IMR-90 (cell line): ENCODE measurements around the gene PDXDC1. TPM values are rescaled to one million over a fixed set of nuclear protein-coding genes. Genes with fewer than 3 reads are reported as not detected.
"Not testable (repeated sequence)": the region's sequence is repeated elsewhere in the genome, so short reads cannot be mapped to it uniquely, and the experiment has no call there.

Experiments
- ATAC-seq: fragments of 200-7000 bp; cut with Tn5 transposase; 2 replicates; pipeline ENCODE4 v1.9.1; 2020; ENCODE audit warnings: low read depth, mild to moderate bottlenecking, moderate library complexity
- BruUV-seq: library from RNA; stranded (reverse); fragments of 400-500 nt; replicated peaks from 2 replicates; lab custom pipeline; 2021; lab: Mats Ljungman, UMichigan
- CTCF ChIA-PET: fragments of 300-600 bp; formaldehyde crosslinking; extraction: SDS; loops from one replicate; lab custom pipeline; 2021; ENCODE audit warnings: antibody characterized with exemption; lab: Yijun Ruan, JAX
- POLR2A ChIA-PET: fragments of 300-600 bp; sonication (Branson Sonifier 250); formaldehyde crosslinking; loops from one replicate; lab custom pipeline; 2022; ENCODE audit warnings: antibody characterized with exemption; ENCODE audit not compliant: unreplicated experiment; lab: Charles Lee
- DNase-seq: peaks from one replicate; pipeline ENCODE4 v3.0.0; 2013
- H2AFZ ChIP-seq: replicated peaks from 2 replicates; pipeline ENCODE3; 2013; ENCODE audit warnings: low read length, mild to moderate bottlenecking; ENCODE audit not compliant: poor library complexity
- H2AK5ac ChIP-seq: 2 replicates; pipeline ENCODE4 v1.6.1; 2013; ENCODE audit warnings: low read depth, low read length, inconsistent platforms
- H2AK9ac ChIP-seq: replicated peaks from 2 replicates; pipeline ENCODE3; 2013; ENCODE audit warnings: mild to moderate bottlenecking, low read depth, low read length, moderate library complexity; ENCODE audit not compliant: poor library complexity
- H2BK120ac ChIP-seq: 2 replicates; pipeline ENCODE4 v1.6.1; 2013; ENCODE audit warnings: low read depth, low read length, inconsistent platforms
- H2BK15ac ChIP-seq: 3 replicates; pipeline ENCODE4 v1.6.1; 2013; ENCODE audit warnings: low read depth, low read length, inconsistent platforms
- H2BK20ac ChIP-seq: 2 replicates; pipeline ENCODE4 v1.6.1; 2013; ENCODE audit warnings: low read depth, mild to moderate bottlenecking, inconsistent platforms, low read length, moderate library complexity
- H2BK5ac ChIP-seq: 2 replicates; pipeline ENCODE4 v1.6.1; 2013; ENCODE audit warnings: mild to moderate bottlenecking, low read depth, low read length, inconsistent platforms; ENCODE audit not compliant: poor library complexity, severe bottlenecking
- H3K14ac ChIP-seq: replicated peaks from 2 replicates; pipeline ENCODE4 v1.6.1; 2013; ENCODE audit warnings: low read depth, low read length, inconsistent platforms
- H3K18ac ChIP-seq: 2 replicates; pipeline ENCODE4 v1.6.1; 2013; ENCODE audit warnings: low read depth, low read length, control low read depth
- H3K23ac ChIP-seq: 2 replicates; pipeline ENCODE4 v1.6.1; 2013; ENCODE audit warnings: low read depth, low read length, inconsistent platforms
- H3K27ac ChIP-seq: 2 replicates; pipeline ENCODE4 v1.5.1; 2013; ENCODE audit warnings: mild to moderate bottlenecking, control low read depth, low read length; ENCODE audit not compliant: insufficient read depth
- H3K27me3 ChIP-seq: 2 replicates; pipeline ENCODE4 v1.6.1; 2013; ENCODE audit warnings: low read length; ENCODE audit not compliant: control insufficient read depth, insufficient read depth
- H3K36me3 ChIP-seq: 2 replicates; pipeline ENCODE4 v1.6.1; 2013; ENCODE audit warnings: low read length, mixed read lengths; ENCODE audit not compliant: control insufficient read depth, insufficient read depth
- H3K4ac ChIP-seq: 2 replicates; pipeline ENCODE4 v1.6.1; 2013; ENCODE audit warnings: low read depth, low read length, inconsistent platforms
- H3K4me1 ChIP-seq: 2 replicates; pipeline ENCODE4 v1.6.1; 2013; ENCODE audit warnings: low read length, mixed read lengths; ENCODE audit not compliant: control insufficient read depth, insufficient read depth
- H3K4me2 ChIP-seq: 2 replicates; pipeline ENCODE4 v1.6.1; 2013; ENCODE audit warnings: low read depth, mild to moderate bottlenecking, control low read depth, low read length, moderate library complexity
- H3K4me3 ChIP-seq: 2 replicates; pipeline ENCODE4 v1.5.1; 2013; ENCODE audit warnings: low read depth, mild to moderate bottlenecking, control low read depth, low read length, moderate library complexity; ENCODE audit not compliant: insufficient read depth
- H3K56ac ChIP-seq: 2 replicates; pipeline ENCODE4 v1.6.1; 2013; ENCODE audit warnings: low read length, inconsistent platforms; ENCODE audit not compliant: insufficient read depth; ENCODE audit errors: extremely low read depth
- H3K79me1 ChIP-seq, 2 experiments: 2 replicates each; pipeline ENCODE4 v1.6.1; 2013; ENCODE audit warnings: low read length in 2 of 2, inconsistent platforms in 1 of 2, low read depth in 1 of 2
- H3K9ac ChIP-seq: 2 replicates; pipeline ENCODE4 v1.6.1; 2013; ENCODE audit warnings: low read depth, low read length, control low read depth
- H3K9me1 ChIP-seq: 2 replicates; pipeline ENCODE4 v1.6.1; 2013; ENCODE audit warnings: low read length, inconsistent platforms; ENCODE audit not compliant: insufficient read depth
- H3K9me3 ChIP-seq: 2 replicates; pipeline ENCODE4 v1.6.1; 2013; ENCODE audit warnings: low read length; ENCODE audit not compliant: control insufficient read depth, insufficient read depth
- H4K20me1 ChIP-seq: 2 replicates; pipeline ENCODE4 v1.6.1; 2013; ENCODE audit warnings: low read length, inconsistent platforms; ENCODE audit not compliant: insufficient read depth
- H4K5ac ChIP-seq: 2 replicates; pipeline ENCODE4 v1.6.1; 2013; ENCODE audit warnings: mild to moderate bottlenecking, low read depth, low read length, control low read depth
- H4K8ac ChIP-seq, 2 experiments: 2 replicates each; pipeline ENCODE4 v1.6.1; 2013; ENCODE audit warnings: low read depth in 2 of 2, low read length in 2 of 2, control low read depth in 1 of 2, inconsistent platforms in 1 of 2
- H4K91ac ChIP-seq: 2 replicates; pipeline ENCODE4 v1.6.1; 2013; ENCODE audit warnings: low read depth, low read length, inconsistent platforms; ENCODE audit not compliant: insufficient read depth
- BHLHE40 ChIP-seq: fragments of 150-350 bp; IDR thresholded peaks from 2 replicates; pipeline ENCODE4 v1.6.1; 2016; ENCODE audit warnings: mild to moderate bottlenecking, low read depth, low read length
- CEBPB ChIP-seq: IDR thresholded peaks from 2 replicates; pipeline ENCODE4 v1.6.1; 2012; ENCODE audit warnings: low read depth, low read length, improper control_type of control experiment
- MXI1 ChIP-seq: IDR thresholded peaks from 2 replicates; pipeline ENCODE4 v1.6.1; 2012; ENCODE audit warnings: low read depth, mild to moderate bottlenecking, low read length, moderate library complexity, borderline replicate concordance
- POLR2A ChIP-seq: IDR thresholded peaks from 2 replicates; pipeline ENCODE4 v1.6.1; 2012; ENCODE audit warnings: mild to moderate bottlenecking, low read depth, low read length
- WGBS, 2 experiments: methylation state at CpG; one replicate each; pipeline versions ENCODE4 v1.1.5 to v1.1.7; 2013; ENCODE audit warnings: missing lambda C conversion rate in 2 of 2; ENCODE audit not compliant: insufficient read length in 1 of 2; ENCODE audit errors: extremely low coverage in 2 of 2; 5-methylcytosine and 5-hydroxymethylcytosine counted together
- dilution Hi-C: fragments of 300-500 bp; cut with HindIII; formaldehyde crosslinking; loops from one replicate; pipeline ENCODE4 v1.14.3; 2018; ENCODE audit warnings: low sequenced_read_pairs; ENCODE audit not compliant: unreplicated experiment
- in situ Hi-C: fragments of 300-500 bp; cut with MboI; formaldehyde crosslinking; loops from 3 replicates; pipeline ENCODE4 v1.14.3; 2019; ENCODE audit warnings: low sequenced_read_pairs, inconsistent platforms, mixed read lengths
- intact Hi-C: fragments of 100-400 bp; cut with micrococcal nuclease; formaldehyde crosslinking; loops from 2 replicates; pipeline ENCODE4 v1.10.0; 2022
- polyA plus RNA-seq, 3 experiments: library from polyadenylated mRNA; depleted of rRNA; stranded (reverse); fragments of >200 nt; gene quantifications; 2 replicates each; pipeline ENCODE4 v1.2.3, GENCODE V29; 2012; ENCODE audit warnings: low replicate concordance in 1 of 3
- total RNA-seq: library from RNA; depleted of rRNA; stranded (reverse); fragments of >200 nt; gene quantifications from 2 replicates; pipeline ENCODE4 v1.2.3, GENCODE V29; 2012

Gene PDXDC1
- total and polyA plus RNA-seq, 2 of the 4 experiments (the other 2 are of a cell fraction), result 68.7 to 117 TPM

DNA sequence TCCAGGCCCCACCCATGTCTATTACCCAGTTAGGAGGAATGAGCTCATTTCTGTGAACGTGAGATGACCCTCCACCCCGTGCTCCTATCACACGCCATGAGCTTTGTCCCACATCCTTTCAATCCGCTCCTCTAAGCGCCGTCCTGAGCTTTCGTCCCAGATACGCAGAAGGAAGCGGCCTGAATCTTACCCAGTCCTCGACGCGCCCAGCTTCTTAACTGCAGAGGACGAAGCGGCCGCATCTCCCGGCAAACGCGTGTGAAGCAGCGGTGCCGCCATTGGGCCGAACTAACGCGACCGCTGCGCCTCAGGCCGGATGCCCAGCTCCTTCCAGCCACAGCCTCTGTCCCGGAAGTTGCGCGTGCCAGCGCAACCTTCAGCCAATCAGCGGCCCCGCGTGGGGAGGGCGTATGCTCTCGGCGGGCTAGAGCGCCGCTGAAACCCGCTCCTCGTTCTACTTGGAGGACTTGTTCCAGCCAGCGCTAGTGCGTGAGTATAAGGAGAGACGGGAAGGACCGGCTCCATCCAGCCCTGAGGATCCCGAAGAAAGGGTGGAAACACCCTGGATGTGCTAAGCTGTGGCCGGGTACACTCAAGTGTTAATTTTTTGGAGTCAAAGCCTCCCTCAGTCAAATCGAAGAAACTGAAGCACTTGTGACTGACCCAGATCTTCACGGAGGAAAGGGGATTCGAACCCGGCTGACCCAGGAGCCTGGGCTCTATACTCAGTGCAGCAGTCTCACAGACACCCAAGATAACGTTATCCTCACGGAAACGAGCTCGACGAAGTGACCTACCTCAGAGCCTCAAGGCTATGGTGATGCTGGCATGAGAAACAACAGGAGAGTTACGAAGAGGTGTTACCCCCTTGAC is 119.4 kb downstream of the PDXDC1 start, which contains the start of gene RRN3:
Gene RRN3 (minus strand): TSS at position 318 of the 873 bp plus-strand sequence. CDS start 39 bp downstream, at position 279.
- 0% methylated on average over 13 of the region's 56 CpGs; no CpG with 5 or more reads in 1 of the 2 experiments for WGBS, 2 experiments
- peak within 1 kb of the TSS; percentile 94 to 99 for H4K8ac ChIP-seq
- peak within 1 kb of the TSS; percentile 93 for H3K27ac ChIP-seq
- H4K5ac ChIP-seq, result peak within 1 kb of the TSS; percentile 86
- CTCF ChIA-PET, H2BK20ac ChIP-seq, BruUV-seq, H2AK9ac ChIP-seq, in situ Hi-C loops, H3K36me3 ChIP-seq, H3K79me1 ChIP-seq, H3K9me1 ChIP-seq, H3K9me3 ChIP-seq, H3K27me3 ChIP-seq, dilution Hi-C loops, H4K20me1 ChIP-seq, H3K4me1 ChIP-seq: not testable (repeated sequence)
- intact Hi-C loops, result loop anchor here (1.0 kb wide), 1 partner anchor 38 kb away; the partner anchor contains the start of gene NTAN1
- peak within 1 kb of the TSS; percentile 94 for H3K4ac ChIP-seq
- DNase-seq, result peak; percentile 92
- H3K56ac ChIP-seq, result peak within 1 kb of the TSS; percentile 73
- H3K9ac ChIP-seq, result peak within 1 kb of the TSS; percentile 92
- H3K23ac ChIP-seq, result peak within 1 kb of the TSS; percentile 92
- H4K91ac ChIP-seq, result peak within 1 kb of the TSS; percentile 89
- 0 out of 2 replicates have a peak within 1 kb of the TSS, but pooled peaks have one; percentile 5 for H2BK120ac ChIP-seq
- peak within 1 kb of the TSS; percentile 71 for H3K4me3 ChIP-seq
- TF ChIP-seq MXI1 (peak; percentile 52; the same call in 1 of the 2 replicates), BHLHE40 (peak; percentile 61; the same call in 1 of the 2 replicates), POLR2A (peak; percentile 84), CEBPB (0 out of 2 replicates have a peak, but pooled peaks have one; percentile 18)
- peak within 1 kb of the TSS; percentile 72 for H3K4me2 ChIP-seq
- H2AFZ ChIP-seq, result peak within 1 kb of the TSS; percentile 92
- H3K18ac ChIP-seq, result peak within 1 kb of the TSS; percentile 67
- POLR2A ChIA-PET, result interaction anchor here (0.6 to 0.8 kb wide), 2 partner anchors 9 to 38 kb away, joined by 3 to 4 read pairs; no protein-coding TSS in a partner anchor
- peak within 1 kb of the TSS; percentile 65 for H2AK5ac ChIP-seq
- peak within 1 kb of the TSS; percentile 81 for H2BK5ac ChIP-seq
- ATAC-seq, result peak; percentile 99
- H2BK15ac ChIP-seq, result peak within 1 kb of the TSS; percentile 31; the same call in 1 of the 3 replicates
- H3K14ac ChIP-seq, result peak within 1 kb of the TSS; percentile 98

DNA sequence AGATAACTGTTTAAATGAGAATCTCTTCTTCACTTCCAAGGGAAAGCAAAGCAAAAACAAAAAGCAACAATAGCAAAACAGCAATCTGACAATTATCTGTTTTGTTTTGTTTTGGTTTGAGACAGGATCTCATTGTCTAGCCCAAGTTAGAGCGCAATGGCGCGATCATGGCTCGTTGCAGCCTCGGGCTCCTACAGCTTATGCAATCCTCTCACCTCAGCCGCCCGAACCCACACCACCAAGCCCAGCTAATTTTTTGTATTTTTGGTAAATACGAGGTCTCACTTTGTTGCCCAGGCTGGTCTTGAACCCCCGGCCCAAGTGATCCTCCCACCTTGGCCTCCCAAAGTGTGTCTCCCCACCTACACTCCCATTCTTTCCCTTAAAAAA is 121.8 kb downstream of the PDXDC1 start:
- H3K27ac ChIP-seq, H3K4me1 ChIP-seq, H2BK5ac ChIP-seq, H2BK120ac ChIP-seq, H3K9me1 ChIP-seq, H2AK9ac ChIP-seq, H3K23ac ChIP-seq, H4K91ac ChIP-seq, H3K14ac ChIP-seq, H2BK15ac ChIP-seq, in situ Hi-C loops, H2BK20ac ChIP-seq, H3K4me2 ChIP-seq, H4K5ac ChIP-seq, BruUV-seq, H3K4ac ChIP-seq, ATAC-seq, H3K4me3 ChIP-seq, H2AFZ ChIP-seq, POLR2A ChIA-PET, H4K8ac ChIP-seq, DNase-seq, H3K56ac ChIP-seq, H3K79me1 ChIP-seq, H3K36me3 ChIP-seq, intact Hi-C loops, H4K20me1 ChIP-seq, H3K9ac ChIP-seq, H3K18ac ChIP-seq, H3K9me3 ChIP-seq, H2AK5ac ChIP-seq, CTCF ChIA-PET, dilution Hi-C loops, H3K27me3 ChIP-seq: not testable (repeated sequence)
- WGBS, 2 experiments, result no CpG with 5 or more reads among the region's 9 CpGs
